VCaP (cell line): ENCODE data around the gene UBA52.

ENCODE experiments used
- H3K27ac ChIP-seq: fragments of 450-650 bp; 2 replicates; pipeline ENCODE4 v1.5.1; 2017
- CTCF ChIP-seq: fragments of 450-650 bp; conservative IDR thresholded peaks from 2 replicates; pipeline ENCODE4 v1.5.1; 2017; ENCODE audit warnings: mild to moderate bottlenecking, moderate library complexity

UBA52 gene

GRCh38 chr19:18541992-18542940 is 29.4 kb upstream of the UBA52 start:
- peak overlapping the region; percentile 81 for H3K27ac ChIP-seq
- TF ChIP-seq CTCF, result no peak

DNA sequence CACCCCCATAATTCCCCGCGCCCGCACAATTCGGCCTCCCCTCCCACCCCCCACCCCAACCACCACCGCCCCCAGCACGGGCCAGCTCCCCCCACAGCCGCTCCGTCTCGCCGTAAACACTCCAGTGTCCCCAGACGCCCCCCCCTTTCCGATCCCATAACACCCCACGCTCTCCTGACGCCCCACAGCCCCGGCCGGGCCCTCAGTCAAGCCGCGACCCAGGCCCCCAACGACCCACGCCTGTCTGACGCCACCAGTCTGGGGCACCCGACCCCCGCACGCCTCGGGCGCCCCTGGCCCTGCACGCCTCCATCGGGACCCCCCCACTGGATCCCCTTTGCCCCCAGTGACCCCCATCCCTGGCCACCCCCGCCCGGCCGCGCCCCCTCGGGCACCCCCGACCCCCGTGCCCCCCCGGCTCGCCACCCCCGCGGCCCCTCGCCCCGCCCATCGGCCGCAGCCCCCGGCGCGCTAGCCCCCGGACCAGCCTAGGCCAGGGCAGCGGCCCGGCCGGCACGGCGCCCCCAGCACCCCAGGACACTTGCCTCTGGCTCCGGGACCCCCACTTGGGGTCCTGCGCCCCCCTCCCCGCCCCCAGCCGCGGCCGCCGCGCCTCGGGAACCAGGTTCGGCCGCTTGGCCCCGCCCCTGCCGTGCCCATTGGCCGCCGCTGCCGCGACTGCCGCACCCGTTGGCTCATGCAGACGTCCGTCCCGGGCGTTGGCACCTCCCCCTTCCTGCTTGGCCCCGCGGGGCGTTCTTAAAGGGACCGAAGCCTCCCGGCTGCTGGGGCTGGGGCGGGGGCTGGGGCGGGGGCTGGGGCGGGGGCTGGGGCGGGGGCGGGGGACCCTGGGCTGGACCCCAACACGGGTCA is 28.5 kb upstream of the UBA52 start, which contains the start of gene FKBP8:
Gene FKBP8 (minus strand): TSS at position 633 of the 873 bp plus-strand sequence. CDS start 1,603 bp downstream, outside the sequence.
- peak within 1 kb of the TSS; percentile 81 for H3K27ac ChIP-seq
- TF ChIP-seq CTCF, result no peak

DNA sequence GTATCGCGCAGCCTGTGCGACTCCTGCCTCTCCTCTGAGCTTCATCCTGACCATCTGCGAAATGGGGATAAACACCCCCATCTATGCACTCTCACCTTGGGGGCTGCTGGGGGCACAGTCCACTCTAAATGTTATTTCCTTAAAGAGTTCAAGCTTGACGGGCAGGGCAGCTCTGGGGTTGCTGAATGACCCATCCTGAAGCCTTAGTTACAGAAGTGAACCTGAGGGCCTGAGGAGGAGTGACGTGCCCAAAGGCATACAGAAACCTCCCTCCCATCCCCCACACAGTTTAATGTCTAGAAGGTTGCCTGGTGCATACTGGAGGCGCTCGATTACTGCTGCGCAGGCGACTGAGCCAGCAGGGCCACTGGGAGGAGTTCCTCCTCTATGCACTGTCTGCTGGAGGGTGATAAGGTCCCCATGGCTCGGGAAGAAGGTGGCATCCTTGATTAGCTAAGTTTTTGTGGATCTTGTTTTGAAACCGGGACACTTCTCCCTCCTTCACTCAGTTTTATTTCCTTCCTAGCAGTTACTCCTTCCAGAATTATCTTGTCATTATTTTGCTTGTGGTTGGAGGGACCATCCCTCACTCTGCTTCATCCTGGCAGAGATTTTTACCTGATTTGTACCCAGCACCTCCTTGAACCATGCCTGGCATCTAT is 27.7 kb upstream of the UBA52 start:
- peak overlapping the region; percentile 81 for H3K27ac ChIP-seq
- TF ChIP-seq CTCF, result peak; percentile 20; the same call in 1 of the 2 replicates

GRCh38 chr19:18551631-18552030 is 20.0 kb upstream of the UBA52 start:
- peak overlapping the region; percentile 13; the same call in 1 of the 2 replicates for H3K27ac ChIP-seq
- TF ChIP-seq CTCF, result no peak

GRCh38 chr19:18557411-18558201 is 14.1 kb upstream of the UBA52 start, which contains the start of gene KXD1:
TSS of gene KXD1 (plus strand) at chr19:18557870. CDS start at chr19:18562057, 4,187 bp downstream.
- no peak for TF ChIP-seq CTCF
- H3K27ac ChIP-seq, result peak within 1 kb of the TSS; percentile 83

DNA sequence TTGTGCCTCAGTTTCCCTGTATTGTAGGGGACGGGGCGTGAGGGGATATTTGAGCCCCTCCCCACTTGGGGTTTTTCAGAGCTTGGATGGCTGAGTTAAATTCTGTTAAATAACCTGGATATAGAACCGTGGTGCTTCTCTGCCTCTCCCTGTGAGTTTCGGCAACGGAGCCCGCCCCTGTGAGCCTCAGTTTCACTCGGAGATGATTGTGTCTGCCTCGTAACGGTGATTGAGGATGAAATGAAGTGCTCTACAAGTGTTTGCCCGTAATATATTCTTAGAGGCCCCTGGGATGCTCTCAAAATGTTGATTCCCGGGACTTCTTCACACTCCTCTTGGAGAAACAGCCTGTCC is 13.5 kb upstream of the UBA52 start:
- peak overlapping the region; percentile 83 for H3K27ac ChIP-seq
- TF ChIP-seq CTCF, result no peak
